ENCODE measurements around the gene DDX54.

The DDX54 gene

GRCh38 chr12:113196990-113197389, 11.7 kb upstream of the DDX54 start:
- Histone ChIP-seq H3K27ac (no peak overlapping the region), H3K36me3 (peaks cover 2% of the 10 kb centered on the region), H3K27me3 (no peaks in the 10 kb centered on the region), H3K4me3 (ENCODE audit: low read depth in 1 of 2, low read length in 1 of 2) (no peak overlapping the region), H3K4me1 (ENCODE audit: control insufficient read depth in 1 of 2, insufficient read depth in 1 of 2, low read depth in 1 of 2, low read length in 1 of 2) (peaks cover 7 to 11% of the 10 kb centered on the region in 2 experiments), H3K9me3 (no peaks in the 10 kb centered on the region)
- TF ChIP-seq CTCF (IDR thresholded peaks at IDR 0.05) = no peak

- no peaks in the 10 kb centered on the region for H3K9me3 ChIP-seq
- H3K27me3 ChIP-seq = no peaks in the 10 kb centered on the region
- H3K36me3 ChIP-seq = peaks cover 7% of the 10 kb centered on the region
- TF ChIP-seq CTCF (IDR thresholded peaks at IDR 0.05) = no peak
- H3K4me1 ChIP-seq (ENCODE audit: control insufficient read depth in 1 of 2, insufficient read depth in 1 of 2, low read depth in 1 of 2, low read length in 1 of 2) = peaks cover 7 to 11% of the 10 kb centered on the region in 2 experiments
- no peak overlapping the region for H3K27ac ChIP-seq
- H3K4me3 ChIP-seq (ENCODE audit: low read depth in 1 of 2, low read length in 1 of 2) = no peak overlapping the region
These were observed 11.3 kb upstream of the DDX54 start for GRCh38 chr12:113196582-113196981.

- TF ChIP-seq CTCF (IDR thresholded peaks at IDR 0.05) = no peak
- H3K36me3 ChIP-seq = peaks cover 11% of the 10 kb centered on the region
- H3K27ac ChIP-seq = no peak overlapping the region
- H3K9me3 ChIP-seq = no peaks in the 10 kb centered on the region
- peaks cover 7 to 8% of the 10 kb centered on the region in 2 experiments for H3K4me1 ChIP-seq (ENCODE audit: control insufficient read depth in 1 of 2, insufficient read depth in 1 of 2, low read depth in 1 of 2, low read length in 1 of 2)
- H3K4me3 ChIP-seq (ENCODE audit: low read depth in 1 of 2, low read length in 1 of 2) = no peak overlapping the region
- H3K27me3 ChIP-seq = no peaks in the 10 kb centered on the region
These were observed 10.3 kb upstream of the DDX54 start for GRCh38 chr12:113195598-113195997.

DNA sequence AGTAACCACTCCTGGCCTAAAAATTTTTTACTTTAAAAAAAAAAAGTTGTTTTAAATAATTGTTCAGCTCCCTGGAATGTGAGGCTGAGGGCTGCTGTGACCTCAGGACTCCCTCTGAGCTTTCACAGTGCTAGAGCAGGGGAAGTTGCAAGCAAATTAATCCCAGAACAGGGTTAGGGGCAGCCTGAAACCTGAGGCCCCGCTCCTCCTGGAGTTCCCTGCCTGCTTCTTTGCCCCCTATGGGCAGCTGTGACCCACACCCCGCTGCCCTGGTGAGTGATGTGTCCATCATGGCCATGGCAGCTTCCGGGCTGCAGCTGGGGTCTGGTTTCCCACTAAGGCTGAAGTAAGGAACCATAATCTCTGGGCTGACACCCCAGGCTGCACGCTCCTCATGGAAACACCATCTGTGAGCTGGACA, 9.7 kb upstream of the DDX54 start:
- H3K27ac ChIP-seq = no peak overlapping the region

GRCh38 chr12:113191227-113191626, 5.9 kb upstream of the DDX54 start:
- peaks cover 4 to 5% of the 10 kb centered on the region in 2 experiments for H3K4me1 ChIP-seq (ENCODE audit: control insufficient read depth in 1 of 2, insufficient read depth in 1 of 2, low read depth in 1 of 2, low read length in 1 of 2)
- peaks cover 11% of the 10 kb centered on the region for H3K36me3 ChIP-seq
- H3K27me3 ChIP-seq = no peaks in the 10 kb centered on the region
- no peak for TF ChIP-seq CTCF (IDR thresholded peaks at IDR 0.05)
- H3K9me3 ChIP-seq = no peaks in the 10 kb centered on the region
- no peak overlapping the region for H3K4me3 ChIP-seq (ENCODE audit: low read depth in 1 of 2, low read length in 1 of 2)
- H3K27ac ChIP-seq = no peak overlapping the region

More for the DNA sequence above, 9.7 kb upstream of the DDX54 start:
- Histone ChIP-seq H3K4me1 (ENCODE audit: control insufficient read depth in 1 of 2, insufficient read depth in 1 of 2, low read depth in 1 of 2, low read length in 1 of 2) (peaks cover 1 to 2% of the 10 kb centered on the region in 2 experiments), H3K27me3 (no peaks in the 10 kb centered on the region), H3K9me3 (no peaks in the 10 kb centered on the region), H3K4me3 (ENCODE audit: low read depth in 1 of 2, low read length in 1 of 2) (no peak overlapping the region), H3K36me3 (peaks cover 11% of the 10 kb centered on the region)
- TF ChIP-seq CTCF (IDR thresholded peaks at IDR 0.05) = no peak

- Histone ChIP-seq H3K4me1 (ENCODE audit: control insufficient read depth in 1 of 2, insufficient read depth in 1 of 2, low read depth in 1 of 2, low read length in 1 of 2) (peaks cover 9 to 10% of the 10 kb centered on the region in 2 experiments), H3K27me3 (no peaks in the 10 kb centered on the region), H3K9me3 (no peaks in the 10 kb centered on the region), H3K36me3 (peaks cover 11% of the 10 kb centered on the region), H3K27ac (no peak overlapping the region), H3K4me3 (ENCODE audit: low read depth in 1 of 2, low read length in 1 of 2) (no peak overlapping the region)
- no peak for TF ChIP-seq CTCF (IDR thresholded peaks at IDR 0.05)
These were observed 5.5 kb upstream of the DDX54 start for GRCh38 chr12:113190761-113191160.
